Endothelial cell of umbilical vein (primary cell): Measurements from ENCODE around the gene AQP3.

Source experiments
- EZH2 ChIP-seq: IDR thresholded peaks from 2 replicates; pipeline ENCODE4 v1.6.1; 2012; ENCODE audit warnings: borderline replicate concordance, low read depth, mild to moderate bottlenecking, moderate library complexity, low read length, inconsistent platforms; ENCODE audit not compliant: severe bottlenecking
- FOS ChIP-seq: IDR thresholded peaks from 2 replicates; pipeline ENCODE4 v1.6.1; 2011; ENCODE audit warnings: mild to moderate bottlenecking, low read length, moderate library complexity, borderline replicate concordance; ENCODE audit not compliant: insufficient read depth
- GATA2 ChIP-seq: IDR thresholded peaks from 2 replicates; pipeline ENCODE4 v1.7.0; 2011; ENCODE audit warnings: low read depth, mild to moderate bottlenecking, moderate library complexity, mixed read lengths, low read length; ENCODE audit not compliant: insufficient read length, insufficient read depth
- JUN ChIP-seq: IDR thresholded peaks from 2 replicates; pipeline ENCODE4 v1.6.1; 2011; ENCODE audit warnings: borderline replicate concordance, low read depth; ENCODE audit not compliant: insufficient read length, insufficient read depth
- MYC ChIP-seq: IDR thresholded peaks from one replicate; pipeline ENCODE4 v1.6.1; 2011; ENCODE audit warnings: mild to moderate bottlenecking, low read depth, low read length
- POLR2A ChIP-seq: IDR thresholded peaks from 2 replicates; pipeline ENCODE4 v1.6.1; 2012; ENCODE audit warnings: low read depth, mild to moderate bottlenecking, control low read depth, low read length
- POLR2AphosphoS5 ChIP-seq: IDR thresholded peaks from 2 replicates; pipeline ENCODE4 v1.6.1; 2012; ENCODE audit warnings: low read depth, mild to moderate bottlenecking, control low read depth, low read length, moderate library complexity; ENCODE audit not compliant: insufficient read depth
- TF ChIP-seq, protein P1 (sequence below), 2 donors: IDR thresholded peaks; 1 replicate in 1 of 2; 2 replicates in 1 of 2; pipeline ENCODE4 v1.5.1; 2011; ENCODE audit warnings: low read length in 2 of 2, mild to moderate bottlenecking in 2 of 2, moderate library complexity in 2 of 2, control low read depth in 1 of 2, inconsistent platforms in 1 of 2, low read depth in 1 of 2; ENCODE audit not compliant: insufficient read depth in 1 of 2; ENCODE audit errors: extremely low read depth in 1 of 2
- TF ChIP-seq, protein P2 (sequence below): IDR thresholded peaks from 2 replicates; pipeline ENCODE4 v1.6.1; 2011; ENCODE audit not compliant: insufficient read depth, insufficient read length

DNA sequence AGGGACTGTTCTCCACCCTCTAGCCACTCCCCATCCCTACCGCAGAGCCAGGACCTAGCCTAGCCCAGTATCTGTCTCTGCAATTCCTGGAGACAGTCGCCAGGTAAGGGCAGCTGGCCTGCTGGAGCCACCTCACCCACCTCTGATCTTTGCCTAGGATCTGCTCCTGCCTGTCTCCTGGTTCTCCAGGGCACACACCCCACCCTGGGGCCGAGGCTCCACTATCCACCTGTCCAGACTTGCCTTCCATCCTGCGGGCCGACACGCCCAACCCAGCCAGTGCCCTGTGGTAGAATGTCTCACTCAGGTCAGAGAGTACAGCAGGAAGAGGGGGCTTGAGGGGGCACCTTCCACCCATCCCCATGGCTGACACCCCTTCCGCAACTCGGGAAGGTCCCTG lies 29.3 kb downstream of the AQP3 start:
- TF ChIP-seq, protein P1, sequence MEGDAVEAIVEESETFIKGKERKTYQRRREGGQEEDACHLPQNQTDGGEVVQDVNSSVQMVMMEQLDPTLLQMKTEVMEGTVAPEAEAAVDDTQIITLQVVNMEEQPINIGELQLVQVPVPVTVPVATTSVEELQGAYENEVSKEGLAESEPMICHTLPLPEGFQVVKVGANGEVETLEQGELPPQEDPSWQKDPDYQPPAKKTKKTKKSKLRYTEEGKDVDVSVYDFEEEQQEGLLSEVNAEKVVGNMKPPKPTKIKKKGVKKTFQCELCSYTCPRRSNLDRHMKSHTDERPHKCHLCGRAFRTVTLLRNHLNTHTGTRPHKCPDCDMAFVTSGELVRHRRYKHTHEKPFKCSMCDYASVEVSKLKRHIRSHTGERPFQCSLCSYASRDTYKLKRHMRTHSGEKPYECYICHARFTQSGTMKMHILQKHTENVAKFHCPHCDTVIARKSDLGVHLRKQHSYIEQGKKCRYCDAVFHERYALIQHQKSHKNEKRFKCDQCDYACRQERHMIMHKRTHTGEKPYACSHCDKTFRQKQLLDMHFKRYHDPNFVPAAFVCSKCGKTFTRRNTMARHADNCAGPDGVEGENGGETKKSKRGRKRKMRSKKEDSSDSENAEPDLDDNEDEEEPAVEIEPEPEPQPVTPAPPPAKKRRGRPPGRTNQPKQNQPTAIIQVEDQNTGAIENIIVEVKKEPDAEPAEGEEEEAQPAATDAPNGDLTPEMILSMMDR (IDR thresholded peaks at IDR 0.05; ENCODE audit: extremely low read depth in 1 of 2, insufficient read depth in 1 of 2, low read depth in 1 of 2, low read length in 2 of 2) = no peak
- TF ChIP-seq, protein P2, sequence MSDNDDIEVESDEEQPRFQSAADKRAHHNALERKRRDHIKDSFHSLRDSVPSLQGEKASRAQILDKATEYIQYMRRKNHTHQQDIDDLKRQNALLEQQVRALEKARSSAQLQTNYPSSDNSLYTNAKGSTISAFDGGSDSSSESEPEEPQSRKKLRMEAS = no peak
- TF ChIP-seq JUN (no peak), POLR2AphosphoS5 (no peak), POLR2A (no peak), EZH2 (no peak), FOS (no peak), MYC (no peak), GATA2 (no peak)
